D721Med (cell line): ENCODE measurements around the gene FILIP1L.

Experiments used
- DNase-seq: peaks from one replicate; pipeline ENCODE4 v3.0.0; 2011; ENCODE audit warnings: low spot score; ENCODE audit not compliant: insufficient read length
- FAIRE-seq: peaks from 2 replicates; lab custom pipeline; 2011; peaks lifted over from hg19 to GRCh38; lab: Jason Lieb, UNC
- CTCF ChIP-seq: IDR thresholded peaks from 2 replicates; pipeline ENCODE4 v1.5.1; 2012; ENCODE audit warnings: mild to moderate bottlenecking, control low read depth; ENCODE audit not compliant: insufficient read depth; ENCODE audit errors: missing control alignments

Gene FILIP1L

GRCh38 chr3:100001083-100001482, 113.2 kb downstream of the FILIP1L start:
- DNase-seq (no peak), FAIRE-seq (no peak)
- no peak for TF ChIP-seq CTCF

- no peak for TF ChIP-seq CTCF
- no peak for DNase-seq
- FAIRE-seq, result no peak
These were observed 114.8 kb downstream of the FILIP1L start for GRCh38 chr3:99999536-99999935.

GRCh38 chr3:99997293-99997692, 117.0 kb downstream of the FILIP1L start:
- no peak for TF ChIP-seq CTCF
- FAIRE-seq (no peak), DNase-seq (no peak)

DNA sequence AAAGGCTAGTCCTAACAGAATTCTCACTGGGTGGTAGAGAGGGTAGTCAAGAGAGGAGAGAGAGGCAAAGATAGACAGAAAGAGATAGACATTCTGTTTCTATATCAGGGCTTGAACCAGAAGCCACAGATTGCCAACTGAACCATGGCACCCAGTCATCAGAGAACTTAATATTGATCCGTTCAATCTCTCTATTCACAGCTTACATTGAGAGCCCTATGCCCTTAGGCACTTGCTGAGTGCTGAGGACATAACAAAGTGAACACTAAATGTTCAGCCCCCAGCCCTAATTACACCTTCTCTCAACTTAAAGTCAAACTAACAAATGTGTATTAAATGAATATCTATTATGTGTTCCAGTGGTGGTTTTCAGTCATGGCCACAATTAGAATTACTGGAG, 124.1 kb downstream of the FILIP1L start:
- DNase-seq (no peak), FAIRE-seq (no peak)
- TF ChIP-seq CTCF, result no peak

- no peak for TF ChIP-seq CTCF
- FAIRE-seq, result no peak
These were observed 129.6 kb downstream of the FILIP1L start for GRCh38 chr3:99984668-99985067.

DNA sequence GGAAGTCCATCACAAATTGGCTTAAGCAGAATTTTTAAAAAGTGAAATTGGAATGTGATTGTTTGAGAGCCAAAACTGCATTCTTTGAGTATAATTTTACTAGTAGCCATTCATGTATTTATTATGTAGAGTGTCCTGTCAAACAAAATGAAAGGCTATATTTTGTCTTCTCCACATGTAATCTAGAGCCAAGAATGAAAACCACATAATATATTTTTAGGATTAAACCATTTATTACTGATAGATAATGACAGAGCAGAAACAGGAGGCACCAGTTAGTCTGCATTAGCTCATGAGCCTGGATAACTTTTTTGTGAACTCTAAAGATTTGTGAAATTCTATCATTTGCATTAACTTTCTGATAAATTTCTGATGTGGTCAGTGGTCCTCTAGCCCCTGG, 130.2 kb downstream of the FILIP1L start:
- TF ChIP-seq CTCF, result no peak
- FAIRE-seq (no peak), DNase-seq (no peak)

More at GRCh38 chr3:99984668-99985067, 129.6 kb downstream of the FILIP1L start:
- no peak for DNase-seq

GRCh38 chr3:99982650-99983049, 131.7 kb downstream of the FILIP1L start:
- FAIRE-seq, result no peak
- TF ChIP-seq CTCF, result no peak
- no peak for DNase-seq
